OCI-LY7 (cell line): ENCODE results near the gene TMIGD2. TPM values are rescaled to one million over a fixed set of nuclear protein-coding genes. Genes with fewer than 3 reads are reported as not detected.

Source experiments
- BruUV-seq: library from RNA; stranded (reverse); fragments of 400-500 nt; replicated peaks from 2 replicates; lab custom pipeline; 2021; lab: Mats Ljungman, UMichigan
- CTCF ChIA-PET: fragments of 300-600 bp; sonication (Branson Sonifier 250); formaldehyde crosslinking; loops from one replicate; lab custom pipeline; 2022; ENCODE audit warnings: antibody characterized with exemption; ENCODE audit not compliant: unreplicated experiment; lab: Charles Lee
- POLR2A ChIA-PET: fragments of 300-600 bp; sonication (Branson Sonifier 250); formaldehyde crosslinking; loops from one replicate; lab custom pipeline; 2022; ENCODE audit warnings: antibody characterized with exemption; lab: Charles Lee
- DNase-seq: peaks from one replicate; pipeline ENCODE4 v3.0.0-alpha.2; 2015; ENCODE audit warnings: low spot score
- H2AFZ ChIP-seq: fragments of 200-600 bp; sonication (generic), shearing (Covaris generic); 2 replicates; pipeline ENCODE4 v1.6.1; 2014; ENCODE audit warnings: mild to moderate bottlenecking, antibody characterized with exemption, low read length, moderate library complexity
- H3K27ac ChIP-seq: fragments of 200-600 bp; sonication (generic); 2 replicates; pipeline ENCODE4 v1.5.1; 2014; ENCODE audit warnings: mixed run types, low read depth, mild to moderate bottlenecking, moderate library complexity, low read length, inconsistent platforms; ENCODE audit not compliant: poor library complexity, severe bottlenecking
- H3K36me3 ChIP-seq: fragments of 200-600 bp; sonication (generic); 2 replicates; pipeline ENCODE4 v1.6.1; 2014; ENCODE audit warnings: mild to moderate bottlenecking, antibody characterized with exemption, low read length, moderate library complexity, mixed read lengths; ENCODE audit not compliant: insufficient read depth
- H3K4me1 ChIP-seq: fragments of 200-600 bp; sonication (generic); 2 replicates; pipeline ENCODE4 v1.5.1; 2014; ENCODE audit warnings: mild to moderate bottlenecking, low read length; ENCODE audit not compliant: insufficient read depth, poor library complexity, severe bottlenecking
- H3K4me2 ChIP-seq: fragments of 200-600 bp; sonication (generic); 2 replicates; pipeline ENCODE4 v1.6.1; 2014; ENCODE audit warnings: mild to moderate bottlenecking, low read length
- H3K4me3 ChIP-seq: fragments of 200-600 bp; sonication (generic); 2 replicates; pipeline ENCODE4 v1.5.1; 2014; ENCODE audit warnings: mild to moderate bottlenecking, low read depth, low read length; ENCODE audit not compliant: poor library complexity, severe bottlenecking
- H3K79me2 ChIP-seq: fragments of 200-600 bp; sonication (generic); 2 replicates; pipeline ENCODE4 v1.6.1; 2016; ENCODE audit warnings: low read depth, mild to moderate bottlenecking, low read length, moderate library complexity, mixed read lengths; ENCODE audit not compliant: insufficient read depth
- H3K9me2 ChIP-seq: fragments of 200-600 bp; sonication (generic); 2 replicates; pipeline ENCODE4 v1.6.1; 2016; ENCODE audit warnings: mild to moderate bottlenecking, low read length, mixed read lengths; ENCODE audit not compliant: insufficient read depth
- H3K9me3 ChIP-seq: fragments of 200-600 bp; sonication (generic); 2 replicates; pipeline ENCODE4 v1.6.1; 2014; ENCODE audit warnings: mild to moderate bottlenecking, mixed run types, low read length, mixed read lengths
- H4K20me1 ChIP-seq: fragments of 200-600 bp; sonication (generic); 2 replicates; pipeline ENCODE4 v1.6.1; 2014; ENCODE audit warnings: mild to moderate bottlenecking, antibody characterized with exemption, low read length, moderate library complexity, mixed read lengths; ENCODE audit not compliant: insufficient read depth
- CTCF ChIP-seq: fragments of 200-600 bp; sonication (generic); conservative IDR thresholded peaks from 2 replicates; pipeline ENCODE4 v1.5.1; 2014; ENCODE audit warnings: mild to moderate bottlenecking, antibody characterized with exemption, low read length, moderate library complexity, mixed read lengths
- EZH2phosphoT487 ChIP-seq: fragments of 200-600 bp; sonication (generic); IDR thresholded peaks from 2 replicates; pipeline ENCODE4 v1.6.1; 2018; ENCODE audit warnings: low read depth, borderline replicate concordance, mild to moderate bottlenecking, mixed run types, antibody characterized with exemption, low read length, moderate library complexity, mixed read lengths
- intact Hi-C: fragments of 100-400 bp; cut with micrococcal nuclease; formaldehyde crosslinking; loops from one replicate; pipeline ENCODE4 v1.10.0; 2022; ENCODE audit not compliant: unreplicated experiment
- total RNA-seq, 2 experiments: library from RNA; depleted of rRNA in 1 of 2; stranded (reverse); fragments of >200 nt in 1 of 2; shearing (Covaris generic) in 1 of 2; gene quantifications; 2 replicates each; pipeline ENCODE4 v1.2.3, GENCODE V29; 2014 to 2022

The TMIGD2 gene
- total RNA-seq, 2 experiments from 2014 or later: 0.44 to 2.7 TPM

- ChIA-PET CTCF (interaction anchor here (0.6 kb wide), 1 partner anchor 486 kb away, joined by 7 read pairs; the partner anchor contains the start of gene FEM1A), POLR2A (no interaction called here)
- no peaks in the 10 kb centered on the region for H3K9me3 ChIP-seq
- TF ChIP-seq CTCF: no peak
- no peak for TF ChIP-seq EZH2phosphoT487
- H3K4me1 ChIP-seq: peaks cover 13% of the 10 kb centered on the region
- H2AFZ ChIP-seq: no peak overlapping the region
- intact Hi-C loops: no loop called here
- BruUV-seq: no TSS peak
- no peak for DNase-seq
- H3K4me3 ChIP-seq: no peak overlapping the region
- no peak overlapping the region for H3K27ac ChIP-seq
- no peaks in the 10 kb centered on the region for H4K20me1 ChIP-seq
- H3K4me2 ChIP-seq: no peak overlapping the region
- H3K9me2 ChIP-seq: no peaks in the 10 kb centered on the region
- no peaks in the 10 kb centered on the region for H3K79me2 ChIP-seq
- H3K36me3 ChIP-seq: 0 out of 2 replicates have a peak, but pooled peaks cover 4% of the 10 kb centered on the region
These were observed 3.5 kb upstream of the TMIGD2 start for GRCh38 chr19:4305659-4306058.

GRCh38 chr19:4305257-4305612 is 3.0 kb upstream of the TMIGD2 start:
- DNase-seq: no peak
- ChIA-PET POLR2A (no interaction called here), CTCF (no interaction called here)
- Histone ChIP-seq H3K36me3 (0 out of 2 replicates have a peak, but pooled peaks cover 4% of the 10 kb centered on the region), H3K79me2 (no peaks in the 10 kb centered on the region), H2AFZ (no peak overlapping the region), H3K9me3 (no peaks in the 10 kb centered on the region), H3K4me1 (peaks cover 13% of the 10 kb centered on the region), H3K9me2 (no peaks in the 10 kb centered on the region), H3K4me2 (peak overlapping the region; percentile 57; the same call in 1 of the 2 replicates), H3K27ac (no peak overlapping the region), H3K4me3 (peak overlapping the region; percentile 70), H4K20me1 (no peaks in the 10 kb centered on the region)
- TF ChIP-seq CTCF (no peak), EZH2phosphoT487 (no peak)
- no TSS peak for BruUV-seq
- intact Hi-C loops: no loop called here

GRCh38 chr19:4304538-4305256 is 2.5 kb upstream of the TMIGD2 start, which contains the start of gene FSD1:
FSD1 (plus strand) TSS chr19:4304598; CDS start chr19:4304747, 149 bp downstream.
- Histone ChIP-seq H3K27ac (no peak within 1 kb of the TSS), H3K4me2 (peak within 1 kb of the TSS; percentile 57), H3K36me3 (0 out of 2 replicates have a peak, but pooled peaks cover 4% of the 10 kb centered on the region), H3K9me3 (no peaks in the 10 kb centered on the region), H3K4me3 (peak within 1 kb of the TSS; percentile 70), H2AFZ (peak within 1 kb of the TSS; percentile 68), H4K20me1 (no peaks in the 10 kb centered on the region), H3K4me1 (peaks cover 13% of the 10 kb centered on the region), H3K9me2 (no peaks in the 10 kb centered on the region), H3K79me2 (no peaks in the 10 kb centered on the region)
- peak; percentile 77 for DNase-seq
- POLR2A ChIA-PET: interaction anchor here (0.6 kb wide), 2 partner anchors 10 to 663 kb away, joined by 3 read pairs; no protein-coding TSS in a partner anchor
- CTCF ChIA-PET: interaction anchor here (0.6 kb wide), 1 partner anchor 97 kb away, joined by 4 read pairs; no protein-coding TSS in a partner anchor
- TF ChIP-seq EZH2phosphoT487: no peak
- no peak for TF ChIP-seq CTCF
- intact Hi-C loops: no loop called here
- no TSS peak for BruUV-seq
